Stimulated activated CD4-positive, alpha-beta T cell treated with anti-CD3 and anti-CD28 coated beads, Interleukin-2, amount 100 ng/mL, for 24 hours (primary cell): ENCODE results near the gene LPCAT2.
"Not testable (repeated sequence)": the region's sequence is repeated elsewhere in the genome, so short reads cannot be mapped to it uniquely, and the experiment has no call there.

Experiments used
- DNase-seq, 2 donors: peaks; one replicate each; pipeline ENCODE4 v3.0.0-alpha.2; 2020

LPCAT2 gene

GRCh38 chr16:55613613-55614335, 104.9 kb downstream of the LPCAT2 start:
- no peak for DNase-seq

GRCh38 chr16:55615071-55615470, 106.2 kb downstream of the LPCAT2 start:
- no peak for DNase-seq

GRCh38 chr16:55615670-55616069, 106.8 kb downstream of the LPCAT2 start:
- DNase-seq = not testable (repeated sequence)

DNA sequence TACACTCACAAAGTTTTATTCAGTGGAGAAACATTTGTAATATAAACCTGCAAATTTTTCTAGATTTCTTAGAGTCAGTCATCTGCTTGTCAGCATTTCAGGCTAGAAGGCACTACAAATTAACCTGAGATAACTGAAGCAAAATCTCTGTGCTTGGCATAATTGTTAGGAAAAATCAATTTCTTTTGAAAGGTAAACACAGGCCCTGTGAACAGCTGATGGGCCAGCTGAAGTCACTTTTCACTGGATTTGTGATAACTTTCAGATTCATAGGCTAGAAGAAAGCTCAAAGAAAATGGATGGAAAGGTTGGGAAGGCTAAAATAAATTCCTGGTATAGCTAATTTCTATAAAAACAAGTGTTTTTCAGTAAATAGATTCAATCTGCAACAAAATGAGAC, 112.9 kb downstream of the LPCAT2 start:
- no peak for DNase-seq

DNA sequence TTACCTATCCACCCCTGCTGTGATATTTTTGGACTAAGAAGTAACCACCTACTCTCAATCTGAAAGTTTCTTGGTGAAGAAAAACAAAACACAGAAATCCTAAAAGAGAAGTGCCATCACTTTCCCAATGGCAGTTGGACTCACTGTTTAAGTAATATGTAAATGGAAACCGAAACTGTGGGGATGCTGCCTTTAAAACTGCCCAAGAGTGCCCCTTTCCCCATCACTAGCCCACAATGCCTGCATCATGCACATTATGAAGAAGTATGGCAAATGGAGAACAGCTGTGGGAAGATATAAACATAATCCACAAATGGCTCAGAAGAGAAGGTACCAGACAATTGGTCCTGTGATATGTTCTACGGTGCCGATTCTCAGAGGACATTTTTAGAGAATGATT, 113.4 kb downstream of the LPCAT2 start:
- no peak for DNase-seq

DNA sequence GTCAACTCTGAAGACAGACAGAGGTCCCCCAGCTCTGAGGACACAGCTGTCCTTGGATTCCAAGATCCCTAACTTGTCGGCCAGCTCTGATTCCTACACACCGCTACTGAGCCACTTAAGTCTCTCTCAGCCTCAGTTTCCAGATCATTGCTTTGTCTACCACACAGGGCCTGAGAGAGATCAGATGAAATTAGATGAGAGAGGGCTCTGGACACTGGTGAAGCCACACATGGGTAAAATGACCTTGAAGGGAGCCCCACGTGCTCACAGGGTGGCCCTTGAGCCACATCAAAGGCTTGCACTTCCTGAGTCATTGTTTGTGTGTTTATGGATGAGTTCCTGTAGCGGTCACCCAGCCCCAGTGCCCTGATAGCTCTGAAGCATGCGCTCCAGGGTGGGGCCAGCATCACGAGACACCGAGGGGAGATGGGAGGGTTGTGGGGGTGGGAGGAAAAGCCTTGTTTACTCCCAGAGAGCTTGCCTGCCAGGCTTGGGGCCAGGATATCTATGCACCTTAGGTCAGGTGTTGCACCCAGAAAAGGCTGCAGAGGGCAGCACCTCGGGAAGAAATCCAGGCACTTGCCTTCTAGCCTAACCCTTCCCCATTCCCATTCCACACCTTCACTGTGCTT, 114.2 kb downstream of the LPCAT2 start:
- DNase-seq = no peak

- no peak for DNase-seq
These were observed 114.8 kb downstream of the LPCAT2 start for GRCh38 chr16:55623640-55624039.

GRCh38 chr16:55624696-55625095, 115.8 kb downstream of the LPCAT2 start:
- DNase-seq = no peak

DNA sequence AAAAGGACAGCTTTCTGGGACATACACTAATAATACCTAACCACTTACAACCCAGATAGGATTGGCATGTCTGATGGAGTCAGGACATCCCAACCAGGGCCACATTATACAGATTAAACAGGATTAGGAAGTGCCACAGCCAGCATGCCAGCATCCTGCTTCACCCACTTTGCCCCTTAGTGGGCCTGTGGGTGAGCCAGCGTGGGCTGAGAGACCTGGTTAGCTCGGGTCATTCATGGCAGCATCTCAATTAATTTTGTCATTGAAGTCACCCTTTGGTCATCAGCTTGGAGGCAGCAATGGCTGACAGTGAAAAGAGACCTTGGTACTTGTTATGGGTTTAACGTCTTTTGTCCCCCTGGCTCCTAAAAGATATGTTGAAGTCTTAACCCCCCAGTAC, 117.0 kb downstream of the LPCAT2 start:
- DNase-seq = no peak

- no peak for DNase-seq
These were observed 119.6 kb downstream of the LPCAT2 start for GRCh38 chr16:55628306-55628968.

GRCh38 chr16:55630774-55631173, 121.9 kb downstream of the LPCAT2 start:
- no peak for DNase-seq

GRCh38 chr16:55632259-55632658, 123.4 kb downstream of the LPCAT2 start:
- no peak for DNase-seq

DNA sequence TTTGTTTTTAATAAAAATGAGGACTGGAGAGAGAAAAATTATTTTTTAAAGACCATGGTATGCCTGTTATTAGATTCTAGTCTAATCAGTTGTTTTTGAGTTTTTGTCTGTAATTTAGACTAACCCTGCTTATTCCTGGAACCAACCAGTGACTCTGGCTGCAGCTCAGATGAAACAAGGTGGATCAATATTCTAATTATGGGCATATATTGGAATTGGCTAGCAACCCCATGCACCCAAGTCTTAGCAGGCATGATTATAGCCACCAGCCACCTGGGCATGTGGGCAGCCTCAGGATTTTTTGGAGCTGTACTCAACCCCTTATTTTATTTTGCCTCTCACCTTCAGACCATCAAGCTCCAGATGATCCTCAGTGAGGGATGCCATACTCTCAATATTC, 125.3 kb downstream of the LPCAT2 start:
- no peak for DNase-seq
